Retina (tissue), 1 donor: ENCODE data around the gene MRM1.

Experiments used
- DNase-seq: peaks from one replicate; pipeline ENCODE4 v3.0.0-alpha.2; 2016

MRM1 gene

GRCh38 chr17:36632916-36633771 is 31.8 kb downstream of the MRM1 start:
- no peak for DNase-seq

GRCh38 chr17:36640346-36640745 is 39.0 kb downstream of the MRM1 start:
- no peak for DNase-seq

GRCh38 chr17:36640836-36641235 is 39.5 kb downstream of the MRM1 start:
- DNase-seq = no peak

GRCh38 chr17:36641331-36641876 is 40.0 kb downstream of the MRM1 start:
- peak; percentile 75 for DNase-seq

GRCh38 chr17:36641877-36642845 is 40.8 kb downstream of the MRM1 start:
- peak; percentile 78 for DNase-seq

GRCh38 chr17:36643086-36643685 is 41.8 kb downstream of the MRM1 start:
- no peak for DNase-seq

- DNase-seq = no peak
Measured at GRCh38 chr17:36645422-36645821, 44.0 kb downstream of the MRM1 start.

GRCh38 chr17:36647636-36648035 is 46.3 kb downstream of the MRM1 start:
- no peak for DNase-seq

GRCh38 chr17:36650096-36650775 is 48.9 kb downstream of the MRM1 start:
- no peak for DNase-seq

- no peak for DNase-seq
Measured at GRCh38 chr17:36653374-36653773, 52.0 kb downstream of the MRM1 start.

- peak; percentile 41 for DNase-seq
Measured at GRCh38 chr17:36653856-36654255, 52.5 kb downstream of the MRM1 start.

GRCh38 chr17:36655726-36656125 is 54.3 kb downstream of the MRM1 start:
- DNase-seq = no peak

- DNase-seq = peak; percentile 37
Measured at GRCh38 chr17:36657390-36657762, 56.0 kb downstream of the MRM1 start.

GRCh38 chr17:36657763-36658490 is 56.5 kb downstream of the MRM1 start:
- DNase-seq = peak; percentile 56
